ENCODE results near the gene BPIFB3. TPM values are rescaled to one million over a fixed set of nuclear protein-coding genes. Genes with fewer than 3 reads are reported as not detected.

Gene BPIFB3
- total RNA-seq, 2 donors from 2014 or later = not detected

DNA sequence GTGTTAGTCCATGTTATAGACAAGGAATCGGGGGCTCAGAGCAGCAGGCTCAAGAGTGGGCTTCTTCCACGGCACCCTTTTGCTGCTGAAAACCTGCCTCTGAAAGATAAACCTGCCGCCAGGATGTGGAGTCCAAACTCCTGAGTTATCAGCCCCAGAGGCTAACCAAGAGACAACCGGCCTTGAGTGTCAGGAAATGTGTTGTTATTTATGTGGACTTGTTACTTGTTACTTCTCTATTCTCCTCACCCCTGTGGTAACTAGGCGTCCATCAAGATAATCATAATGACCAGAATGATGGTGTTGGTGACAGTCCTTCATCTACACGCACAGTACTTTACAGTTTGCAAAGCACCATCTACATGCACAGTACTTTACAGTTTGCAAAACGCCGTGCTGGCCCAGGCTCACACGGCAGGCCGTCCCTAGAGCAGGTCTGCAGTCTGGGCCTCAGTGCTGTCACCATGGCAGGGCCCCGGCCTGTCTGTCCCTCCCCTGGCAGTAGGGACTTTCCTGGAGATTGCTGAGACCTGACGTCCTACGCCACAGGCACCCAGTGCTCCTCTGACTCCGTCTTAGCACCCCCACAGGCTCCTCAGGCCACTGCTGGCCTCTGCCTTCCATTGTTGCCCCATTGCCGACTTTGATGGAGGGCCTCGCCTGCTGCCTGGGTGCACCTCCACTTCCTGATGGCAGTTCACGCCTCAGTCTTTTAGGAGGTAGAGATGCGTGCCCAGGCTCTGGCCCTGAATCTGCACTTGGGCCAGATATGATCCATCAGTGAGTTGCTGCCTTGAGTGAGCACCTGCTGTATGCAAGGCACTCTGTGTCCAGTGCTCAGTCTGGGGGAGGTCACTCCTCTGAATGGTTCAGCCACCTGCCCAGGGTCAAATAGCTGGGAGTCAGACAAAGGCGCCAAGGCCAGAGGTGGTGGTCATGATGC is 16.7 kb downstream of the BPIFB3 start:
- Histone ChIP-seq H3K4me1 (no peaks in the 10 kb centered on the region), H3K9me3 (no peaks in the 10 kb centered on the region), H3K36me3 (no peaks in the 10 kb centered on the region), H3K4me3 (no peak overlapping the region), H3K27ac (no peak overlapping the region), H3K27me3 (no peaks in the 10 kb centered on the region), H3K9ac (ENCODE audit: low read depth in 2 of 2, low read length in 2 of 2) (no peak overlapping the region)
- TF ChIP-seq, protein P1, sequence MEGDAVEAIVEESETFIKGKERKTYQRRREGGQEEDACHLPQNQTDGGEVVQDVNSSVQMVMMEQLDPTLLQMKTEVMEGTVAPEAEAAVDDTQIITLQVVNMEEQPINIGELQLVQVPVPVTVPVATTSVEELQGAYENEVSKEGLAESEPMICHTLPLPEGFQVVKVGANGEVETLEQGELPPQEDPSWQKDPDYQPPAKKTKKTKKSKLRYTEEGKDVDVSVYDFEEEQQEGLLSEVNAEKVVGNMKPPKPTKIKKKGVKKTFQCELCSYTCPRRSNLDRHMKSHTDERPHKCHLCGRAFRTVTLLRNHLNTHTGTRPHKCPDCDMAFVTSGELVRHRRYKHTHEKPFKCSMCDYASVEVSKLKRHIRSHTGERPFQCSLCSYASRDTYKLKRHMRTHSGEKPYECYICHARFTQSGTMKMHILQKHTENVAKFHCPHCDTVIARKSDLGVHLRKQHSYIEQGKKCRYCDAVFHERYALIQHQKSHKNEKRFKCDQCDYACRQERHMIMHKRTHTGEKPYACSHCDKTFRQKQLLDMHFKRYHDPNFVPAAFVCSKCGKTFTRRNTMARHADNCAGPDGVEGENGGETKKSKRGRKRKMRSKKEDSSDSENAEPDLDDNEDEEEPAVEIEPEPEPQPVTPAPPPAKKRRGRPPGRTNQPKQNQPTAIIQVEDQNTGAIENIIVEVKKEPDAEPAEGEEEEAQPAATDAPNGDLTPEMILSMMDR (IDR thresholded peaks at IDR 0.05) = no peak
- no peak for DNase-seq
- intact Hi-C loops (cut with DNase I) = no loop called here

DNA sequence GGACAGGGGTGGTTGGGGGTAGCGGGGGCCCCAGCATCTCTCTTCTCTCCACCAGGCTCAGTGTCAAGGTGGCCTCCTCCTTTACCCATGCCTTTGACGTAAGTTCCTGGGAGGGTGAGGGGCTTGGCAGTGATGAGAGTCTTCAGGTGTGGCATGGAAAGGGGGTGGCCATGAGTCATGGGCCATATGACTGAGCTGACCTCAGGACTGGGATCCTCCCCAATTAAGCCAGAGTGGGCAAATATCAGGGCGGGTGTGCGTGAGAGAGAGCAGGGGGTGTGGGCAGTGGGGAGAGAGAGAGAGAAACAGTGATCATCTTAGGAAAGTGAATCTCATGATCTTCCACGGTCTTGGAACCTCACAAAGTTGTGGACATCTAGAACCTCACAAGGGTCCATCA is 17.5 kb downstream of the BPIFB3 start:
- H3K4me3 ChIP-seq = no peak overlapping the region
- intact Hi-C loops (cut with DNase I) = no loop called here
- no peaks in the 10 kb centered on the region for H3K36me3 ChIP-seq
- TF ChIP-seq, protein P1 (IDR thresholded peaks at IDR 0.05) = no peak
- no peaks in the 10 kb centered on the region for H3K27me3 ChIP-seq
- no peaks in the 10 kb centered on the region for H3K4me1 ChIP-seq
- no peak for DNase-seq
- H3K9me3 ChIP-seq = no peaks in the 10 kb centered on the region
- H3K27ac ChIP-seq = no peak overlapping the region
- no peak overlapping the region for H3K9ac ChIP-seq (ENCODE audit: low read depth in 2 of 2, low read length in 2 of 2)

DNA sequence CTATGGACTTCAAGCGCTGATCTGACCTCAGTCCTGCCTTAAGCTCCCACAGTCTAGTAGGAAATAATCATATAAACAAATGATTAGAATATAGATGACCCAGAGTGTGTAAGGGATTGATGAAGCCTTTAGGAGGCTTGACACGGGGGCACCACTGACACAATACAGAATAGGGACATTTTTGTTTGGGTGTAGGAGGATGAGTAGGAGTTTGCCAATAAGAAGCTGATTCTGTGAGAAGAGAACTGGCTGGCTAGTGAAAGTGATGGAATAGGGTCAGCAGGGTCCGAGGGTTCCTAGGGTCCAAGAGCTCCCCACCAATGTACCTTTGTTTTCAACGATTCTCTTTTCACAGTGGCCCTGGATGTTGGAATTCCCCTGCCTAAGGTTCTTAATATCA is 18.7 kb downstream of the BPIFB3 start:
- Histone ChIP-seq H3K27me3 (no peaks in the 10 kb centered on the region), H3K9me3 (no peaks in the 10 kb centered on the region), H3K36me3 (no peaks in the 10 kb centered on the region), H3K27ac (no peak overlapping the region), H3K4me1 (no peaks in the 10 kb centered on the region), H3K9ac (ENCODE audit: low read depth in 2 of 2, low read length in 2 of 2) (no peak overlapping the region), H3K4me3 (no peak overlapping the region)
- DNase-seq = no peak
- intact Hi-C loops (cut with DNase I) = no loop called here
- TF ChIP-seq, protein P1 (IDR thresholded peaks at IDR 0.05) = no peak

DNA sequence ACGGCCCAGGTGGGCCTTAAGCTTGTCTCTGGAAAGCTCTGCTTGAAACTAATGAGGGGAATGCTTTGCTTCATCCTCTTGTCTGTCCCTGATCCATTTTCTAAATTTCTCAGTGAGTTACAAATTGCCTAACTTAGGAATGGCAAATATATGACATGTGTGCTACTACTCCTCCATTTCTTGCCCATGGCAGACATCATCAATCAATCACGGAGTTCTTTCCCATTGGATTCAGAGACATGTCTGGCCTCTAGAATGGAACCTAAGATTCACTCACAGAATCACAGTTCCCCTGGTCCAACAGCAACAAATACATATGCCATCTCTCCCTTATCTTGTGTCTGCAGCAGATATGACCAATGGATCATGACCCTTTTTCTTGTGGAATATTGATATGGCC is 19.1 kb downstream of the BPIFB3 start:
- Histone ChIP-seq H3K9me3 (no peaks in the 10 kb centered on the region), H3K4me1 (no peaks in the 10 kb centered on the region), H3K36me3 (no peaks in the 10 kb centered on the region), H3K4me3 (no peak overlapping the region), H3K27me3 (no peaks in the 10 kb centered on the region), H3K27ac (no peak overlapping the region), H3K9ac (ENCODE audit: low read depth in 2 of 2, low read length in 2 of 2) (no peak overlapping the region)
- DNase-seq = no peak
- intact Hi-C loops (cut with DNase I) = no loop called here
- TF ChIP-seq, protein P1 (IDR thresholded peaks at IDR 0.05) = no peak

DNA sequence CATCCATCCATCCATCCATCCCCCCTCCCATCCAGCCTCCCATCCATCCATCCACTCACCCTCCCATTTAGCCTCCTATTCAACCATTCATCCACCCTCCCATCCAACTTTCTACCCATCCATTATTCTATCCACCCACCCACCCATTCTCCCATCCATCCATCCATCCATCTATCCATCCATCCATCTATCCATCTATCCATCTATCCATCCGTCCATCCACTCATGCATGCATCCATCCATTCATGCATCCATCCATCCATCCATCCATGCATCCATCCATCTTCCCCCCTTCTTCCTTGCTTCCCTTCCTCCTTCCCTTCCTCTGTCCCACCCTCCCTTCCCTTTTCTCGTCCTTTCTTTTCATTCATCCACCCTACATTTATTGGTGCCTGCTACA is 21.0 kb downstream of the BPIFB3 start:
- no peaks in the 10 kb centered on the region for H3K4me1 ChIP-seq
- no peak overlapping the region for H3K4me3 ChIP-seq
- no peaks in the 10 kb centered on the region for H3K36me3 ChIP-seq
- intact Hi-C loops (cut with DNase I) = no loop called here
- H3K9ac ChIP-seq (ENCODE audit: low read depth in 2 of 2, low read length in 2 of 2) = no peak overlapping the region
- H3K27me3 ChIP-seq = no peaks in the 10 kb centered on the region
- H3K9me3 ChIP-seq = no peaks in the 10 kb centered on the region
- TF ChIP-seq, protein P1 (IDR thresholded peaks at IDR 0.05) = no peak
- DNase-seq = no peak
- H3K27ac ChIP-seq = no peak overlapping the region
